Measurements from ENCODE around the gene DOCK10.

Gene DOCK10

GRCh38 chr2:224851811-224852210 lies 190.5 kb downstream of the DOCK10 start:
- DNase-seq (ENCODE audit: low read depth in 2 of 2), result no peak
- no peak for TF ChIP-seq CTCF (IDR thresholded peaks at IDR 0.05; ENCODE audit: low read depth, low read length)
- no peak overlapping the region for H3K4me3 ChIP-seq (replicated peaks in 1 of 2; ENCODE audit: low read depth in 2 of 2, low read length in 2 of 2)

- TF ChIP-seq CTCF (IDR thresholded peaks at IDR 0.05; ENCODE audit: low read depth, low read length), result no peak
- peak in 1 of 2 donors; percentile 25 for DNase-seq (ENCODE audit: low read depth in 2 of 2)
Observed at GRCh38 chr2:224850081-224850480, 192.2 kb downstream of the DOCK10 start.

GRCh38 chr2:224849264-224849663 lies 193.0 kb downstream of the DOCK10 start:
- TF ChIP-seq CTCF (IDR thresholded peaks at IDR 0.05; ENCODE audit: low read depth, low read length), result no peak
- DNase-seq (ENCODE audit: low read depth in 2 of 2), result no peak
- no peak overlapping the region for H3K4me3 ChIP-seq (replicated peaks in 1 of 2; ENCODE audit: low read depth in 2 of 2, low read length in 2 of 2)

More at GRCh38 chr2:224850081-224850480, 192.2 kb downstream of the DOCK10 start:
- H3K4me3 ChIP-seq (replicated peaks in 1 of 2; ENCODE audit: low read depth in 2 of 2, low read length in 2 of 2), result no peak overlapping the region

- no peak for TF ChIP-seq CTCF (IDR thresholded peaks at IDR 0.05; ENCODE audit: low read depth, low read length)
- no peak overlapping the region for H3K4me3 ChIP-seq (replicated peaks in 1 of 2; ENCODE audit: low read depth in 2 of 2, low read length in 2 of 2)
- DNase-seq (ENCODE audit: low read depth in 2 of 2), result peak; percentile 79 to 96
Observed at GRCh38 chr2:224847961-224848850, 194.1 kb downstream of the DOCK10 start.

- no peak for TF ChIP-seq CTCF (IDR thresholded peaks at IDR 0.05; ENCODE audit: low read depth, low read length)
- DNase-seq (ENCODE audit: low read depth in 2 of 2), result peak in 1 of 2 donors; percentile 52
Observed at GRCh38 chr2:224847381-224847780, 194.9 kb downstream of the DOCK10 start.

GRCh38 chr2:224846686-224847085 lies 195.6 kb downstream of the DOCK10 start:
- DNase-seq (ENCODE audit: low read depth in 2 of 2), result no peak
- no peak for TF ChIP-seq CTCF (IDR thresholded peaks at IDR 0.05; ENCODE audit: low read depth, low read length)
- no peak overlapping the region for H3K4me3 ChIP-seq (replicated peaks in 1 of 2; ENCODE audit: low read depth in 2 of 2, low read length in 2 of 2)

More at GRCh38 chr2:224847381-224847780, 194.9 kb downstream of the DOCK10 start:
- H3K4me3 ChIP-seq (replicated peaks in 1 of 2; ENCODE audit: low read depth in 2 of 2, low read length in 2 of 2), result no peak overlapping the region

Data from cardiac fibroblast (primary cell).